CD4-positive, alpha-beta T cell treated with Interferon alpha-2 for 1 hour (primary cell): Measurements from ENCODE around the gene SMCO1.
"Not testable (repeated sequence)": the region's sequence is repeated elsewhere in the genome, so short reads cannot be mapped to it uniquely, and the experiment has no call there.

Experiments used
- DNase-seq, 2 donors: peaks; one replicate each; pipeline ENCODE4 v3.0.0-alpha.2; 2020 to 2022

SMCO1 gene

DNA sequence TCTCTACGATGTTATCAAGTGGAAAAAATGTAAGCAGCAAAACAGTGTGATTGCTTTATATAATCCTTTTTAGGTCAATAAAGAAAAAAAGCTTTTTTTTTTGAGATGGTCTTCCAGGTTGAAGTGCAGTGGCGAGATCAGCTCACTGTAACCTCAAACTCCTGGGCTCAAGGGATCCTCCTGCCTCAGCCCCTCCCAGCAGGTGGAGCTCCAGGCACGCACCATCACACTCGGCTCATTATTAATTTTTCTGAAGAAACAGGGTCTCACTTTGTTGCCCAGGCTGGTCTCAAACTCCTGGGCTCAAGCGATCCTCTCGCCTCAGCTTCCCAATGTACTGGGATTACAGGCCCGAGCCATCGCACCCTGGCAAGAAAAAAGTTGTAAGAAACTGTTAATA lies 28.9 kb downstream of the SMCO1 start:
- DNase-seq: peak in 1 of 2 donors; percentile 25

DNA sequence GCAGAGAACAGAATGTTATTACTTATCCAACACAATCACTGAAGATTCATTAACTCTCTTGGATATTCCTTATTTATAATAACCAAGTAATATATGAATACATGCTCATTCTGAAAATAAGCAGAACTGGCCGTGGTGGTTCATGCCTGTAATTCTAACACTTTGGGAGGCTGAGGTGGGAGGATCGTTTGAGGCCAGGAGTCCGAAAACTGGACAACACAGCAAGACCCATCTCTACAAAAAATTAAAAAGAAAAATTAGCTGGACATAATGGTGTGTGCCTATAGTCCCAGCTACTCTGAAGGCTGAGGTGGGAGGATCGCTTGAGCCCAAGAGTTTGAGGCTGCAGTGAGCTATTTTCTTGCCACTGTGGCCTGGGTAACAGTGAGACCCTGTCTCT lies 37.5 kb downstream of the SMCO1 start:
- DNase-seq: no peak

DNA sequence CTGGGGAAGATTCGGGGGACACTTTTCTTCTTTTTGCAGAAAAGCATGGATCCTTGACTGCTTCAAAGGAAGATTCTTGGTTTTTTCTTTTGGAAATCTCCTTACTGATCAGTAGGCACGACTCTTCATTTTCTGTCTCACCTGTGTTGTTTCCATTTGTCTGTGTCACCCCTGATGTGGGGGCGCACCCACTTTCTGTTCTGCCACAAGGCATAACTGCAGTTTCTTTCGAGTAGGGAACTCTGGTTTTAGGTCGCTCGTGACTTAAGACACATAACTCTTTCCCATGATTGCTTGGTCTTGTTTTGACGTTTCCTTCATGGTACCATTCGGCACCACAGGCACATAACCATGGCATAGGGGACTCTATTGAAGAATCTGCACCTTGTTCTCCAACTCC lies 42.9 kb downstream of the SMCO1 start:
- no peak for DNase-seq

DNA sequence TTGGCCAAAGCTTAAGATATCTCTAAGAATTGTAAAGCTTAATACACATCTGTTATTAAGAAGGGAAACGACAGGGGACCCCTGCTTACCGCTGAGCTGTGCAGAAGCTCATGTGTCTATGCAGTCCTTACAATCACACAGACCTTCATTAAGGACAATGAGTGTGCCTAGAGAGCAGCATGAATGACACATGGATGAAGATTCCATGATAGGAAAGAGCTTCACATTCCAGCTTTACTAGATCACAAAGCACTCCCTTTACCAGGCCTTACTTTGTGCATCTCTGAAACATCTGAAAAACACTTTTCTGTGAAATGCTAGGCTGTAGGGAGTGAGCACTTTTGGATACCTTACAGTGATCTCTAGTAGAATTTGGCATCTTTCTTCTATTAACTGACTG lies 43.6 kb downstream of the SMCO1 start:
- no peak for DNase-seq

DNA sequence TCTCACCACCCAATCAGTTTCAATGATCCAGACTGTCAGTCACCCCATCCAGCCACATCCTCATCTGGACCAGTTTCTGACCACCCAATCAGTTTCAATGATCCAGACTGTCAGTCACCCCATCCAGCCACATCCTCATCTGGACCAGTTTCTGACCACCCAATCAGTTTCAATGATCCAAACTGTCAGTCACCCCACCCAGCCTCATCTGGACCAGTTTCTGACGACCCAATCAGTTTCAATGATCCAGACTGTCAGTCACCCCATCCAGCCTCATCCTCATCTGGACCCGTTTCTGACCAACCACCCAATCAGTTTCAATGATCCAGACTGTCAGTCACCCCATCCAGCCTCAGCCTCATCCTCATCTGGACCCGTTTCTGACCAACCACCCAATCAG lies 45.0 kb downstream of the SMCO1 start:
- DNase-seq: not testable (repeated sequence)

DNA sequence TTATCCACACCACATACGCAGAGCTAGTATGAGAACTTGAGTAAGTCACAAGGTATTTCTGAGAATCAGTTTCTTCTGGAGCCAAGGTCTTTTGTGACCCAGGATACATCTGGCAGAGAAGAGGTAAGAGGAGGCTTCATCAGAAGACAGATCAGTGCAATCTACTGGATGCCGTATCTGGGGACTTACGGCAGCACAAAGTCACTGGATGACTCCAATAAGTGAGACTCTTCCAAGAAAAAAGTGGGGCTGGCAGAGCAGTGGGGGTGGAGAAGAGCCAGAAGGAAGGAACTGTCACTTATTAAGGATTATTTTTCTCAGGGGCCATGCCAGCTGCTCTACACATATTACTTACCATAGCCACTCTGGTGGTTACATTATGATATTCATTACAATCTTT lies 51.3 kb downstream of the SMCO1 start:
- no peak for DNase-seq

DNA sequence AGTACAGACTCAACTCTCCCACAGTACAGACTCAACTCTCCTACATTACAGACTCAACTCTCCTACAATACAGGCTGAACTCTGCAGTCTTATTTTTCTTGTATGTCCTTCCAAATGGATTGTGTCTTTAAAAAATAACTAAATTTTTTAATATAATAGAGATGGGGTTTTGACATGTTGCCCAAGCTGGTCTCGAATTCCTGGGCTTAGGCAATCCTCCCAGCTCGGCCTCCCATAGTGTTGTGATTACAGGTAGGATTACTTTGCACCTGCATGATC lies 51.7 kb downstream of the SMCO1 start:
- no peak for DNase-seq

DNA sequence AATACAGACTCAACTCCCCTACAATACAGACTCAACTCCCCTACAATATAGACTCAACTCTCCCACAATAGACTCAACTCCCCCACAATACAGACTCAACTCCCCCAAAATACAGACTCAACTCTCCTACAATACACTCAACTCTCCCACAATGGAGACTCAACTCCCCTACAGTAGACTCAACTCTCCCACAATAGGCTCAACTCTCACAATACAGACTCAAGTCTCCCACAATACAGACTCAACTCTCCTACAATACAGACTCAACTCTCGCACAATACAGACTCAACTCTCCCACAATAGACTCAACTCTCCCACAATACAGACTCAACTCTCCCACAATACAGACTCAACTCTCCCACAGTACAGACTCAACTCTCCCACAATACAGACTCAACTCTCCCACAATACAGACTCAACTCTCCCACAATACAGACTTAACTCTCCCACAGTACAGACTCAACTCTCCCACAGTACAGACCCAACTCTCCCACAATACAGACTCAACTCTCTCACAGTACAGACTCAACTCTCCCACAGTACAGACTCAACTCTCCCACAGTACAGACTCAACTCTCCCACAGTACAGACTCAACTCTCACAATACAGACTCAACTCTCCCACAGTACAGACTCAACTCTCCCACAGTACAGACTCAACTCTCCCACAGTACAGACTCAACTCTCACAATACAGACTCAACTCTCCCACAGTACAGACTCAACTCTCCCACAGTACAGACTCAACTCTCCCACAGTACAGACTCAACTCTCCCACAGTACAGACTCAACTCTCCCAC lies 52.3 kb downstream of the SMCO1 start:
- DNase-seq: not testable (repeated sequence)

DNA sequence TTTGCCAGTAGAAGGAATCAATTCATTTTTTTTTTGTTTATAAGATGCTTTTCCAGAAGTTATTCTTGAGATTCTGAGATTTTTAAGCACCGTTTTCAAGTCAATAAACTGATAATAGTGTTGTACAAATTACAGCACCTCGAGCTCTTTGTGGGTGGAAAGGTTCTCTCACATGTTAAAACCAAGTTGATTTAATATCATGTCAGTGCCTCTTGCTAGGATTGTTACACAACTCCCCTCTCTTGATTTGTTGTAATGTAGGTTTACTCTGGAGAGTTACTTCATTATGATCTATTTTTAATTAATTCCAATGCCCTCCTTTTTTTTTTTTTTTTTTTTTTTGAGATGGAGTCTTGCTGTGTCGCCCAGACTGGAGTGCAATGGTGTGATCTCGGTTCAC lies 57.1 kb downstream of the SMCO1 start:
- no peak for DNase-seq

DNA sequence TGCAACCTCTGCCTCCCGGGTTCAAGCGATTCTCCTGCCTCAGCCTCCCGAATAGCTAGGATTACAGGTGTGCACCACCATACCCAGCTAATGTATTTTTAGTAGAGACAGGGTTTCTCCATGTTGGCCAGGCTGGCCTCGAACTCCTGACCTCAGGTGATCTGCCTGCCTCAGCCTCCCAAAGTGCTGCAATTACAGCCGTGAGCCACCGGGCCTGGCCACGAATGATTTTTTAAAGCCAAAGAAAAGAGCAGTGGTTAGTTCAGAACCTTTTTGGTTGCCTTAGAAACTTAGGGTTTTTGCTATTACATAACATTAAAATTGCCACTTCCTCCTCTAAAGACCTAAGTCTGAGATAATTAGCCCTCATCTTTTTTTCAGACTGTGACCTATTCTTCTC lies 57.7 kb downstream of the SMCO1 start:
- DNase-seq: peak; percentile 5 to 30
